Activated naive CD4-positive, alpha-beta T cell treated with Interleukin-2 at 50 U/mL for 16 hours (primary cell): ENCODE results near the gene NR4A1.
A peak's percentile ranks its signal among the peaks of the same experiment; 100 is the strongest.

Source experiments
- DNase-seq: peaks from one replicate; pipeline ENCODE4 v3.0.0-alpha.2; 2020

Gene NR4A1

GRCh38 chr12:52059582-52060497 lies 8.6 kb downstream of the NR4A1 start:
- DNase-seq: no peak

GRCh38 chr12:52060498-52061177 lies 9.4 kb downstream of the NR4A1 start:
- no peak for DNase-seq

DNA sequence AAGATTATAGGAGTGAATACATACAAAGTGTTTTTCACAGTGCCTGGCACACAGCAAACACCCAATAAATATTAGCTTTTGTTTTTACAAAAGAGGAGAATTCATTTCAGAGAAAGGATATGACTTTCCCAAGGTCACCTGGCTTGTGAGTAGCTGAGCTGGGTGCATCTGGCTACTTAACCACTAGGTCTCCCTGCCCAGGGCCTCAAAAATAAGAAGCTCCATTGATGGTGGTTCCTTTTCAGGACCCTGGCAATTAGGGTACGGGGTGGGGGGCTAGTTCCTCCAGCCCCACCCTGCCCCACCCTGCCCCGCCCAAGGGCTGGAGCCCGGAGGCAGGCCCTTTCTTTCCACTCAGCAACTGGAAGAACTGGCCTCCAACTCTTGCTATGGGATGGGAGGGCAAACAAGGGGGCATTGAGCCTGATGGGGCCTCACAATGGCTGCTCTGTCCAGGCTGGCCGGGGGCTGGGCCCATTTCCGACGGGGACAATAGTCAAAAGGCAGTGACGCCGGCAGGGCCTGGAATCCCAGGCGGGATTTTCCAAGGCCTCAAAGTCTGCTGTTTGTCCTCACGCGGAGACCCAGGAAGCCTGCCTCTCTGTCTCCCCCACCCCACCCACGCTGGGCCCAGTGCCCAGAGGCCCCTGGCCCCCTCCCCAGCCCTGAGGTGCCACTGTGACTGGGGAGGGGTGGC lies 10.4 kb downstream of the NR4A1 start:
- no peak for DNase-seq

GRCh38 chr12:52062167-52063081 lies 11.2 kb downstream of the NR4A1 start:
- no peak for DNase-seq

GRCh38 chr12:52063082-52063924 lies 12.1 kb downstream of the NR4A1 start:
- DNase-seq: no peak

- DNase-seq: no peak
Measured at GRCh38 chr12:52063981-52064649, 12.9 kb downstream of the NR4A1 start.

- no peak for DNase-seq
Measured at GRCh38 chr12:52066346-52067080, 15.3 kb downstream of the NR4A1 start.

GRCh38 chr12:52067081-52067374 lies 15.8 kb downstream of the NR4A1 start:
- no peak for DNase-seq

- DNase-seq: peak; percentile 87
Measured at GRCh38 chr12:52069327-52070184, 18.3 kb downstream of the NR4A1 start, which contains the start of gene ATG101. TSS of gene ATG101 (plus strand) at chr12:52069978. CDS start at chr12:52073651, 3,673 bp downstream.

DNA sequence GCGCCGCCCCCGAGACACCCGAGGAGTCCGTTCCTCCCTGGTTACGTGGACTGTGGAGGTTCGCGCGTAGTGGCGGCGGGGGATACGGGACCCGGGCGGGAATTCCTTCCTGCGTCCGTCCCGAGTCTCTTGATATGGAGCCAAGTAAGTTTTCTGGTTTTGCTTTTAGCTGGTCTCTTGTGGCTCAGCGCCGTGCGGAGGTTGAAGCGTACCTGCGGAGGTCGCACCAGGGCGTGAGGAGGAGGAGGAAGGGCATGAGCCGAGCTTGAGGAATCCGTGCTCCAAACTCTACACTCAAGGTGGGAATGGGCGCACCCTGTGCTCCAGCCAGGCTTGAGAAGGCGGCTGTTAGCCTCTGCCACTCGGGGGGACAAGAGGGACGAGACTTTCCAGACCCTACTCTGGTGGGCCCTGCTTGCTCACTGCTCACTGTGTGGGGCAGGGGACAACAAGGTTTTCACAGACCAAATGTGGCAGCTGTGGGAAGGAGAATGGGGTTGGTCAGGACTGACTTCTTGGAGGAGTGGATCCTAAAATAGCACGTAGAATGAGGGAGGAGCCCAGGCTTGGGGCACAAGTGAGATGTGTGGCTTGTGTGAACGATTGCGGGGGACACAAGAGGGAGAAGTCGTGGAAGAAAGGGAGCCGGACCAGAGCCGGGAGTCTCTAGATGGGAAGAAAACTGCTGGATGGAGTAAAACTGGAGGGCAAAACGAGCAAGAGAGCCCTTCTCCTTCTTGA lies 19.1 kb downstream of the NR4A1 start:
- DNase-seq: no peak

GRCh38 chr12:52073531-52074381 lies 22.5 kb downstream of the NR4A1 start:
- no peak for DNase-seq

- no peak for DNase-seq
Measured at GRCh38 chr12:52074971-52075724, 23.9 kb downstream of the NR4A1 start.

- no peak for DNase-seq
Measured at GRCh38 chr12:52076811-52077210, 25.6 kb downstream of the NR4A1 start.

DNA sequence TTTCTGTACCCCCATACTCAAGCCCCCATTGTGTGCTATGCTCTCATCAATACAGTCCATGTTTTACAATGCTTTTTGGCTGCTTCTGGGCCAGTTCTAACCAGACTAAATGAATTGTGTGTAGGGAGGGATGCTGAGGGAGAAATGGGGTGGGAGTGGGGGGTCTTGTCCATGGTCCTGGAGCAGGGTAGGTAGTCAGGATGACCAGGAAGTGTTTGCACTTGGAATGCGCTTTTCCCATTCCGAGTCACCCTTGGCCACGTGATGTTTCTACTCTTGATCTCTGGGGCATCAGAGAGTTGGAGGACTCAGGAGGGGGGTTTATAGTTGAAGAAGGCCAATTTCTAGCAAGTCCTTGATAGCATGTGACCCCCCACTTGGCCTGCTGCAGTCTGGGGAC lies 27.0 kb downstream of the NR4A1 start:
- no peak for DNase-seq

- DNase-seq: no peak
Measured at GRCh38 chr12:52079576-52080402, 28.5 kb downstream of the NR4A1 start, which contains the start of gene SMIM41. TSS of gene SMIM41 (plus strand) at chr12:52079704. CDS start at chr12:52079780, 76 bp downstream.
